Measurements from ENCODE around the gene UGGT2.
"Not testable (repeated sequence)": the region's sequence is repeated elsewhere in the genome, so short reads cannot be mapped to it uniquely, and the experiment has no call there.

The UGGT2 gene

GRCh38 chr13:95957331-95957730, 95.9 kb downstream of the UGGT2 start:
- DNase-seq, result no peak

GRCh38 chr13:95956589-95957148, 96.5 kb downstream of the UGGT2 start:
- no peak for DNase-seq

GRCh38 chr13:95955719-95956118, 97.5 kb downstream of the UGGT2 start:
- no peak for DNase-seq

- no peak for DNase-seq
Observed at GRCh38 chr13:95955255-95955654, 97.9 kb downstream of the UGGT2 start.

GRCh38 chr13:95954266-95954665, 98.9 kb downstream of the UGGT2 start:
- no peak for DNase-seq

GRCh38 chr13:95950103-95950502, 103.1 kb downstream of the UGGT2 start:
- no peak for DNase-seq

- DNase-seq, result no peak
Observed at GRCh38 chr13:95948656-95949055, 104.5 kb downstream of the UGGT2 start.

GRCh38 chr13:95937714-95938320, 115.4 kb downstream of the UGGT2 start:
- DNase-seq, result no peak

GRCh38 chr13:95931300-95932025, 121.7 kb downstream of the UGGT2 start:
- no peak for DNase-seq

- no peak for DNase-seq
Observed at GRCh38 chr13:95929430-95929829, 123.8 kb downstream of the UGGT2 start.

- DNase-seq, result not testable (repeated sequence)
Observed at GRCh38 chr13:95928367-95928906, 124.8 kb downstream of the UGGT2 start.

- DNase-seq, result no peak
Observed at GRCh38 chr13:95926231-95926630, 127.0 kb downstream of the UGGT2 start.

GRCh38 chr13:95924389-95924994, 128.7 kb downstream of the UGGT2 start:
- DNase-seq, result no peak

- DNase-seq, result no peak
Observed at GRCh38 chr13:95921485-95921884, 131.7 kb downstream of the UGGT2 start.

GRCh38 chr13:95920485-95920884, 132.7 kb downstream of the UGGT2 start:
- DNase-seq, result no peak

- no peak for DNase-seq
Observed at GRCh38 chr13:95918860-95919259, 134.3 kb downstream of the UGGT2 start.

- DNase-seq, result no peak
Observed at GRCh38 chr13:95914991-95915501, 138.2 kb downstream of the UGGT2 start.

GRCh38 chr13:95906999-95907398, 146.2 kb downstream of the UGGT2 start:
- DNase-seq, result no peak

GRCh38 chr13:95903569-95903968, 149.6 kb downstream of the UGGT2 start:
- DNase-seq, result no peak

GRCh38 chr13:95902741-95903140, 150.5 kb downstream of the UGGT2 start:
- DNase-seq, result no peak

GRCh38 chr13:95898256-95898655, 154.9 kb downstream of the UGGT2 start:
- no peak for DNase-seq

- DNase-seq, result no peak
Observed at GRCh38 chr13:95896301-95896700, 156.9 kb downstream of the UGGT2 start.

- no peak for DNase-seq
Observed at GRCh38 chr13:95893861-95894260, 159.3 kb downstream of the UGGT2 start.

All from activated naive CD4-positive, alpha-beta T cell (primary cell).